ENCODE measurements around the gene DOC2A.
A peak's percentile ranks its signal among the peaks of the same experiment; 100 is the strongest.

Gene DOC2A

GRCh38 chr16:29994600-29995323 is 16.1 kb downstream of the DOC2A start:
- TF ChIP-seq, protein P1, sequence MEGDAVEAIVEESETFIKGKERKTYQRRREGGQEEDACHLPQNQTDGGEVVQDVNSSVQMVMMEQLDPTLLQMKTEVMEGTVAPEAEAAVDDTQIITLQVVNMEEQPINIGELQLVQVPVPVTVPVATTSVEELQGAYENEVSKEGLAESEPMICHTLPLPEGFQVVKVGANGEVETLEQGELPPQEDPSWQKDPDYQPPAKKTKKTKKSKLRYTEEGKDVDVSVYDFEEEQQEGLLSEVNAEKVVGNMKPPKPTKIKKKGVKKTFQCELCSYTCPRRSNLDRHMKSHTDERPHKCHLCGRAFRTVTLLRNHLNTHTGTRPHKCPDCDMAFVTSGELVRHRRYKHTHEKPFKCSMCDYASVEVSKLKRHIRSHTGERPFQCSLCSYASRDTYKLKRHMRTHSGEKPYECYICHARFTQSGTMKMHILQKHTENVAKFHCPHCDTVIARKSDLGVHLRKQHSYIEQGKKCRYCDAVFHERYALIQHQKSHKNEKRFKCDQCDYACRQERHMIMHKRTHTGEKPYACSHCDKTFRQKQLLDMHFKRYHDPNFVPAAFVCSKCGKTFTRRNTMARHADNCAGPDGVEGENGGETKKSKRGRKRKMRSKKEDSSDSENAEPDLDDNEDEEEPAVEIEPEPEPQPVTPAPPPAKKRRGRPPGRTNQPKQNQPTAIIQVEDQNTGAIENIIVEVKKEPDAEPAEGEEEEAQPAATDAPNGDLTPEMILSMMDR (conservative IDR thresholded peaks at IDR 0.05), result no peak
- peak overlapping the region; percentile 90 for H3K27ac ChIP-seq

- H3K27ac ChIP-seq, result peak overlapping the region; percentile 90
- TF ChIP-seq, protein P1 (conservative IDR thresholded peaks at IDR 0.05), result no peak
These were observed 16.8 kb downstream of the DOC2A start for GRCh38 chr16:29993903-29994599.

- TF ChIP-seq, protein P1 (conservative IDR thresholded peaks at IDR 0.05), result no peak
- no peak overlapping the region; the same call in 1 of the 2 replicates for H3K27ac ChIP-seq
These were observed 17.5 kb downstream of the DOC2A start for GRCh38 chr16:29993191-29993902.

DNA sequence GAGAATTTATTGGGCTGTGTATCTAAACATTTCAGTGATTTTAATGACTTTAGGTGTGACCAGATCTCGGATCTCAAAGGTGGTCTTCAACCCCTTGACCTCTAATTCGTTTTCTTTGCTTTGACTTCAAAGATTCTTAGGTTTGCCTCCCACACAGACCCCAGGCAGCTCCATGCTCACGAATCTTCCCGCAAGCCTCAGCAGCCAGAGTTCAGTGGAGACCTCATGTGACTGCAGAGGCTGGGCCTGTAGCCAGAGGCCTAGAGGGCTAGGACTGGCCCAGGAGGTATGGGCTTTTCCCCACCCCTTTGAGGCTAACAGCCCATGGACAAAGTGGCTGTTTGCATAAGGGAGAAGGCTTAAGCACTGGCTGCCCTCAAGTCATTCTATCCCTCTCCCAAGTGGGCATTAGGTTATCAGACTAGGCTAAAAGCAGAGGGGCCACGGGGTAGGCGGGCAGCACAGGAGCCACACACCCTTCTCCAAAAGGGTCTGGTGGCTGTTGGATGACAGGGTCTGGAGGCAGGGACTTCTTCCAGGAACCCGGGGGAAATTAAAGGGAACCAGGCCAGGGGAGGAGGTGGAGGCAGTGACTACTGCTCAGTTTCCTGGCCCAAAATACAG is 18.4 kb downstream of the DOC2A start:
- TF ChIP-seq, protein P1 (conservative IDR thresholded peaks at IDR 0.05), result no peak
- 0 out of 2 replicates have a peak overlapping the region, but pooled peaks have one; percentile 26 for H3K27ac ChIP-seq

GRCh38 chr16:29991571-29991904 is 19.3 kb downstream of the DOC2A start:
- H3K27ac ChIP-seq, result no peak overlapping the region
- TF ChIP-seq, protein P1 (conservative IDR thresholded peaks at IDR 0.05), result no peak

DNA sequence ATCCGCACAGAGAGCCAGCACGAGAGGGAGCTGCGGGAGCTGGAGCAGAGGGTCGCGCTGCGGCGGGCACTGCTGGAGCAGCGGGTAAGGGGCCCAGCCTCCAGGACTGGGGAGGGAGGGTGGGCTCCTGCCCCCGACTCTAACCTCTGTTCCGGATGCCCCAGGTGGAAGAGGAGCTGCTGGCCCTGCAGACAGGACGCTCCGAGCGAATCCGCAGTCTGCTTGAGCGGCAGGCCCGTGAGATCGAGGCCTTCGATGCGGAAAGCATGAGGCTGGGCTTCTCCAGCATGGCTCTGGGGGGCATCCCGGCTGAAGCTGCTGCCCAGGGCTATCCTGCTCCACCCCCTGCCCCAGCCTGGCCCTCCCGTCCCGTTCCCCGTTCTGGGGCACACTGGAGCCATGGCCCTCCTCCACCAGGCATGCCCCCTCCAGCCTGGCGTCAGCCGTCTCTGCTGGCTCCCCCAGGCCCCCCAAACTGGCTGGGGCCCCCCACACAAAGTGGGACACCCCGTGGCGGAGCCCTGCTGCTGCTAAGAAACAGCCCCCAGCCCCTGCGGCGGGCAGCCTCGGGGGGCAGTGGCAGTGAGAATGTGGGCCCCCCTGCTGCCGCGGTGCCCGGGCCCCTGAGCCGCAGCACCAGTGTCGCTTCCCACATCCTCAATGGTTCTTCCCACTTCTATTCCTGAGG is 19.8 kb downstream of the DOC2A start:
- no peak overlapping the region for H3K27ac ChIP-seq
- TF ChIP-seq, protein P1 (conservative IDR thresholded peaks at IDR 0.05), result no peak
